Adrenal gland (tissue), 12 donors: ENCODE data around the gene GABRE. TPM values are rescaled to one million over a fixed set of nuclear protein-coding genes. Genes with fewer than 3 reads are reported as not detected.

ENCODE experiments used
- DNase-seq, 7 donors: peaks; one replicate each; pipeline ENCODE4 v3.0.0-alpha.2; 2019 to 2020
- H3K27ac ChIP-seq, 5 donors: fragments of 200-600 bp; sonication (generic) in 4 of 5; 1 replicate in 3 of 5; 2 replicates in 2 of 5; pipeline versions ENCODE4 v1.5.1 to v1.8.0; 2016 to 2020; ENCODE audit warnings: mild to moderate bottlenecking in 1 of 5
- H3K27me3 ChIP-seq: fragments of 200-600 bp; 2 replicates; pipeline ENCODE4 v1.8.0; 2021
- H3K36me3 ChIP-seq, 2 donors: fragments of 200-600 bp; replicated peaks in 1 of 2; 1 replicate in 1 of 2; 2 replicates in 1 of 2; pipeline versions ENCODE4 v1.5.1 to v1.8.0; 2018 to 2022
- H3K4me1 ChIP-seq, 2 donors: fragments of 200-600 bp; replicated peaks in 1 of 2; 1 replicate in 1 of 2; 2 replicates in 1 of 2; pipeline versions ENCODE4 v1.5.1 to v1.8.0; 2018 to 2021
- H3K4me3 ChIP-seq, 4 donors: fragments of 200-600 bp; sonication (generic) in 3 of 4; one replicate each; pipeline ENCODE4 v1.5.1; 2016 to 2018
- H3K9me3 ChIP-seq, 3 donors: fragments of 200-600 bp; sonication (generic) in 1 of 3; replicated peaks in 1 of 3; 1 replicate in 2 of 3; 2 replicates in 1 of 3; pipeline versions ENCODE4 v1.5.1 to v1.8.0; 2016 to 2021
- CTCF ChIP-seq, 6 experiments: fragments of 450-650 bp in 4 of 6; fragments of 200-600 bp in 2 of 6; sonication (generic) in 1 of 6; IDR thresholded peaks; 1 replicate in 5 of 6; 2 replicates in 1 of 6; pipeline versions ENCODE4 v1.5.1 to v1.8.0; 2016 to 2021; ENCODE audit warnings: antibody characterized with exemption in 6 of 6, mild to moderate bottlenecking in 2 of 6, moderate library complexity in 1 of 6
- POLR2A ChIP-seq, 2 donors: fragments of 450-650 bp; IDR thresholded peaks; one replicate each; pipeline ENCODE4 v1.6.1; 2017; ENCODE audit warnings: antibody characterized with exemption in 2 of 2, mild to moderate bottlenecking in 2 of 2, moderate library complexity in 1 of 2
- WGBS, 4 donors: extraction: QIAGEN DNeasy Blood & Tissue Kit in 2 of 4; methylation state at CpG; one replicate each; pipeline versions ENCODE4 v1.1.5 to v1.1.7; 2013 to 2017; 5-methylcytosine and 5-hydroxymethylcytosine counted together
- intact Hi-C, 2 donors: fragments of 100-400 bp; cut with DNase I; formaldehyde crosslinking; loops; one replicate each; pipeline versions ENCODE4 v1.14.1 to v1.15.0; 2022 to 2023
- polyA plus RNA-seq, 3 donors: library from polyadenylated mRNA; stranded (reverse); fragments of 200-250 nt in 2 of 3; fragments of 350-450 nt in 1 of 3; fragmentation: Illumina TruSeq in 1 of 3; extraction: RNeasy Lipid Tissue Mini Kit (QIAGEN cat#74804) in 1 of 3; gene quantifications; one replicate each; pipeline ENCODE4 v1.2.3, GENCODE V29; 2013 to 2014
- total RNA-seq, 9 donors: library from RNA; depleted of rRNA in 4 of 9; stranded (reverse); fragments of >200 nt in 4 of 9; fragments of 120-200 nt in 1 of 9; fragmentation: NEBNext Ultra II Directional in 1 of 9; extraction: Animal tissue kit (Norgen Biotek cat#: 25700) in 1 of 9; gene quantifications; one replicate each; pipeline versions ENCODE4 v1.1.0 to v1.2.4, GENCODE V29; 2013 to 2023
- donor health status: healthy with polysubstance abuse.
- donor health status: Bipolar disorder and iron deficiency.
- donor health status: DM: yes; HTN: yes; CAD: no.
- donor health status: DM: no; HTN: no; CAD: no.
- donor health status: DM: no; HTN: no; CAD: no.
- donor health status: DM: yes; HTN: yes; CAD: no.

The GABRE gene
- total and polyA plus RNA-seq, 12 donors, result 0.92 to 45.1 (median 4.7) TPM

GRCh38 chrX:151987108-151987507, 12.6 kb upstream of the GABRE start:
- no peaks in the 10 kb centered on the region for H3K4me1 ChIP-seq
- H3K9me3 ChIP-seq, result no peaks in the 10 kb centered on the region
- 32 to 48% (median 47%) methylated on average over 4 of the region's 4 CpGs for WGBS, 4 donors
- no peaks in the 10 kb centered on the region for H3K36me3 ChIP-seq
- H3K27me3 ChIP-seq, result peaks cover 6% of the 10 kb centered on the region
- no peak for DNase-seq
- TF ChIP-seq CTCF (IDR thresholded peaks at IDR 0.05) (no peak), POLR2A (IDR thresholded peaks at IDR 0.05) (no peak)
- H3K4me3 ChIP-seq, result no peak overlapping the region
- no peak overlapping the region for H3K27ac ChIP-seq
- intact Hi-C loops, result no loop called here

- WGBS, 4 donors, result 47 to 55% (median 52%) methylated on average over 3 of the region's 3 CpGs; no CpG with 5 or more reads in 1 of the 4 donors
Observed at GRCh38 chrX:151985955-151986354, 11.5 kb upstream of the GABRE start.

GRCh38 chrX:151985531-151985930, 11.1 kb upstream of the GABRE start:
- Histone ChIP-seq H3K27me3 (peaks cover 6% of the 10 kb centered on the region), H3K4me3 (no peak overlapping the region), H3K4me1 (no peaks in the 10 kb centered on the region), H3K9me3 (no peaks in the 10 kb centered on the region), H3K36me3 (no peaks in the 10 kb centered on the region), H3K27ac (no peak overlapping the region)
- no peak for DNase-seq
- intact Hi-C loops, result no loop called here
- WGBS, 4 donors, result 71 to 79% (median 78%) methylated on average over 4 of the region's 4 CpGs
- TF ChIP-seq CTCF (IDR thresholded peaks at IDR 0.05) (no peak), POLR2A (IDR thresholded peaks at IDR 0.05) (no peak)

More at GRCh38 chrX:151985955-151986354, 11.5 kb upstream of the GABRE start:
- H3K27ac ChIP-seq, result no peak overlapping the region
- no peak overlapping the region for H3K4me3 ChIP-seq
- no peaks in the 10 kb centered on the region for H3K36me3 ChIP-seq
- H3K9me3 ChIP-seq, result no peaks in the 10 kb centered on the region
- peaks cover 6% of the 10 kb centered on the region for H3K27me3 ChIP-seq
- no peaks in the 10 kb centered on the region for H3K4me1 ChIP-seq
- TF ChIP-seq CTCF (IDR thresholded peaks at IDR 0.05) (no peak), POLR2A (IDR thresholded peaks at IDR 0.05) (no peak)
- DNase-seq, result peak in 5 of 7 donors; percentile 34 to 58 (median 56)
- intact Hi-C loops, result no loop called here

GRCh38 chrX:151984902-151985301, 10.4 kb upstream of the GABRE start:
- H3K36me3 ChIP-seq, result no peaks in the 10 kb centered on the region
- DNase-seq, result no peak
- 62 to 70% (median 64%) methylated on average over 4 of the region's 4 CpGs for WGBS, 4 donors
- peak overlapping the region in 1 of 5 donors; percentile 45 for H3K27ac ChIP-seq
- intact Hi-C loops, result no loop called here
- H3K9me3 ChIP-seq, result no peaks in the 10 kb centered on the region
- H3K27me3 ChIP-seq, result peaks cover 6% of the 10 kb centered on the region
- H3K4me1 ChIP-seq, result no peaks in the 10 kb centered on the region
- no peak overlapping the region for H3K4me3 ChIP-seq
- no peak for TF ChIP-seq POLR2A (IDR thresholded peaks at IDR 0.05)
- no peak for TF ChIP-seq CTCF (IDR thresholded peaks at IDR 0.05)
